WTC11 (cell line): ENCODE measurements around the gene FZR1. TPM values are rescaled to one million over a fixed set of nuclear protein-coding genes. Genes with fewer than 3 reads are reported as not detected.

Experiments used
- ATAC-seq: fragments of 200-7000 bp; cut with Tn5 transposase; 2 replicates; pipeline ENCODE4 v1.10.0; 2021; ENCODE audit warnings: mild to moderate bottlenecking, moderate library complexity
- CTCF ChIA-PET: fragments of 300-600 bp; sonication (Branson Sonifier 250); formaldehyde crosslinking; loops from one replicate; lab custom pipeline; 2021; ENCODE audit warnings: antibody characterized with exemption; lab: Charles Lee
- POLR2A ChIA-PET: fragments of 350-600 bp; sonication (Branson Sonifier 250); formaldehyde crosslinking; loops from one replicate; lab custom pipeline; 2021; ENCODE audit warnings: antibody characterized with exemption; lab: Charles Lee
- DNase-seq: peaks from one replicate; pipeline ENCODE4 v3.0.0; 2021; ENCODE audit warnings: low spot score
- H3K27ac Mint-ChIP-seq: 2 replicates; pipeline ENCODE4 v1.8.0; 2021; ENCODE audit warnings: mixed read lengths
- H3K27me3 Mint-ChIP-seq: 2 replicates; pipeline ENCODE4 v1.8.0; 2021; ENCODE audit warnings: low read depth, mild to moderate bottlenecking, moderate library complexity, mixed read lengths
- H3K36me3 Mint-ChIP-seq: 2 replicates; pipeline ENCODE4 v1.8.0; 2021; ENCODE audit warnings: mixed read lengths
- H3K4me1 Mint-ChIP-seq: 2 replicates; pipeline ENCODE4 v1.8.0; 2022; ENCODE audit warnings: mixed read lengths
- H3K4me3 Mint-ChIP-seq: 2 replicates; pipeline ENCODE4 v1.8.0; 2021; ENCODE audit warnings: mild to moderate bottlenecking, moderate library complexity, mixed read lengths
- H3K9me3 Mint-ChIP-seq: 2 replicates; pipeline ENCODE4 v1.8.0; 2021; ENCODE audit warnings: mixed read lengths
- AR ChIP-seq: fragments of 250-450 bp; sonication (Bioruptor Pico); IDR thresholded peaks from 2 replicates; pipeline ENCODE4 v1.9.0; 2021; ENCODE audit warnings: mild to moderate bottlenecking
- CBFB ChIP-seq: sonication (generic); formaldehyde crosslinking; IDR thresholded peaks from 2 replicates; pipeline ENCODE4 v1.8.1; 2022; ENCODE audit warnings: mild to moderate bottlenecking, low read depth, missing genetic modification reagents
- E2F1 ChIP-seq: sonication (generic); formaldehyde crosslinking; IDR thresholded peaks from 2 replicates; pipeline ENCODE4 v1.8.0; 2022; ENCODE audit warnings: mild to moderate bottlenecking, missing genetic modification reagents
- E2F4 ChIP-seq: sonication (generic); formaldehyde crosslinking; IDR thresholded peaks from 2 replicates; pipeline ENCODE4 v1.8.1; 2022; ENCODE audit warnings: low read depth, mild to moderate bottlenecking, moderate library complexity, missing genetic modification reagents, borderline replicate concordance
- ELF4 ChIP-seq: sonication (generic); formaldehyde crosslinking; IDR thresholded peaks from 2 replicates; pipeline ENCODE4 v1.8.1; 2022; ENCODE audit warnings: low read depth, mild to moderate bottlenecking, moderate library complexity, missing genetic modification reagents
- HMGXB4 ChIP-seq: sonication (generic); formaldehyde crosslinking; IDR thresholded peaks from 2 replicates; pipeline ENCODE4 v1.8.1; 2023; ENCODE audit warnings: mild to moderate bottlenecking, moderate library complexity, missing genetic modification reagents
- NFE2L1 ChIP-seq: sonication (generic); formaldehyde crosslinking; IDR thresholded peaks from 2 replicates; pipeline ENCODE4 v1.8.1; 2023; ENCODE audit warnings: missing genetic modification reagents
- NR2C2 ChIP-seq: sonication (generic); formaldehyde crosslinking; IDR thresholded peaks from 2 replicates; pipeline ENCODE4 v1.8.0; 2022; ENCODE audit warnings: mild to moderate bottlenecking, missing genetic modification reagents
- OVOL2 ChIP-seq: fragments of 250-450 bp; sonication (Bioruptor Pico); IDR thresholded peaks from 2 replicates; pipeline ENCODE4 v1.9.0; 2021; ENCODE audit warnings: mild to moderate bottlenecking, borderline replicate concordance
- PREB ChIP-seq: sonication (generic); formaldehyde crosslinking; IDR thresholded peaks from 2 replicates; pipeline ENCODE4 v1.8.1; 2022; ENCODE audit warnings: mild to moderate bottlenecking, missing genetic modification reagents, moderate library complexity, borderline replicate concordance
- PRRX2 ChIP-seq: fragments of 250-450 bp; sonication (Bioruptor Pico); IDR thresholded peaks from 2 replicates; pipeline ENCODE4 v1.8.0; 2021; ENCODE audit warnings: mild to moderate bottlenecking
- ZNF425 ChIP-seq: fragments of 250-450 bp; sonication (Bioruptor Pico); conservative IDR thresholded peaks from 2 replicates; pipeline ENCODE4 v1.9.0; 2021; ENCODE audit warnings: mild to moderate bottlenecking
- ZNF512 ChIP-seq: sonication (generic); formaldehyde crosslinking; IDR thresholded peaks from 2 replicates; pipeline ENCODE4 v1.8.1; 2022; ENCODE audit warnings: missing genetic modification reagents, borderline replicate concordance
- ZNF532 ChIP-seq: fragments of 250-450 bp; sonication (Bioruptor Pico); IDR thresholded peaks from 2 replicates; pipeline ENCODE4 v1.9.0; 2021; ENCODE audit warnings: mild to moderate bottlenecking, borderline replicate concordance
- total RNA-seq: library from RNA; stranded (reverse); gene quantifications from 3 replicates; pipeline ENCODE4 v1.2.3, GENCODE V29; 2021

Gene FZR1
- total RNA-seq, 1 experiment from 2014 or later, result 60.8 TPM

GRCh38 chr19:3532154-3532786, 26.2 kb downstream of the FZR1 start (continued):
- TF ChIP-seq ZNF532 (CRISPR knock-in tag), result no peak
- TF ChIP-seq ZNF512 (CRISPR knock-in tag), result no peak

- H3K27ac Mint-ChIP-seq, result no peak overlapping the region
- H3K9me3 Mint-ChIP-seq, result no peaks in the 10 kb centered on the region
- CTCF ChIA-PET, result no interaction called here
- ATAC-seq (no peak), DNase-seq (no peak)
- H3K36me3 Mint-ChIP-seq, result peaks cover 29% of the 10 kb centered on the region
- POLR2A ChIA-PET, result no interaction called here
- H3K4me3 Mint-ChIP-seq, result no peak overlapping the region
- H3K27me3 Mint-ChIP-seq, result no peaks in the 10 kb centered on the region
- H3K4me1 Mint-ChIP-seq, result no peaks in the 10 kb centered on the region
- no peak for TF ChIP-seq ZNF425 (CRISPR knock-in tag)
- no peak for TF ChIP-seq NR2C2
- no peak for TF ChIP-seq E2F4 (CRISPR knock-in tag)
- TF ChIP-seq PREB (CRISPR knock-in tag), result no peak
- no peak for TF ChIP-seq ELF4 (CRISPR knock-in tag)
- TF ChIP-seq CBFB (CRISPR knock-in tag), result no peak
- no peak for TF ChIP-seq AR
- no peak for TF ChIP-seq PRRX2 (CRISPR knock-in tag)
- TF ChIP-seq HMGXB4, result no peak
- no peak for TF ChIP-seq E2F1 (CRISPR knock-in tag)
- TF ChIP-seq NFE2L1, result no peak
- TF ChIP-seq OVOL2 (CRISPR knock-in tag), result no peak
Observed at GRCh38 chr19:3533033-3533432, 26.9 kb downstream of the FZR1 start.
